Stomach (tissue), 9 donors: Measurements from ENCODE around the gene MEG3. TPM values are rescaled to one million over a fixed set of nuclear protein-coding genes. Genes with fewer than 3 reads are reported as not detected.

Source experiments
- DNase-seq, 2 donors: peaks; one replicate each; pipeline versions ENCODE4 v3.0.0 to v3.0.0-alpha.2; 2013 to 2019
- H3K27ac ChIP-seq, 5 donors: fragments of 200-600 bp in 4 of 5; sonication (generic) in 4 of 5; one replicate each; pipeline ENCODE4 v1.5.1; 2013 to 2019; ENCODE audit warnings: mild to moderate bottlenecking in 1 of 5, moderate library complexity in 1 of 5
- H3K27me3 ChIP-seq, 3 donors: fragments of 200-600 bp; sonication (generic); one replicate each; pipeline ENCODE4 v1.5.1; 2017 to 2019; ENCODE audit warnings: mixed run types in 1 of 3
- H3K36me3 ChIP-seq, 4 donors: fragments of 200-600 bp; sonication (generic); 1 replicate in 3 of 4; 2 replicates in 1 of 4; pipeline ENCODE4 v1.5.1; 2016 to 2019
- H3K4me1 ChIP-seq, 4 donors: fragments of 200-600 bp; sonication (generic); one replicate each; pipeline ENCODE4 v1.5.1; 2016 to 2019
- H3K4me3 ChIP-seq, 4 donors: fragments of 200-600 bp; sonication (generic) in 3 of 4; one replicate each; pipeline ENCODE4 v1.5.1; 2016 to 2019; ENCODE audit warnings: mild to moderate bottlenecking in 1 of 4
- H3K9me3 ChIP-seq, 4 donors: fragments of 200-600 bp; sonication (generic); one replicate each; pipeline ENCODE4 v1.5.1; 2016 to 2019
- EP300 ChIP-seq: sonication (generic); formaldehyde crosslinking; IDR thresholded peaks from one replicate; pipeline ENCODE4 v1.6.1; 2017; ENCODE audit warnings: antibody characterized with exemption
- POLR2A ChIP-seq, 4 donors: fragments of 450-650 bp; IDR thresholded peaks; one replicate each; pipeline ENCODE4 v1.6.1; 2016; ENCODE audit warnings: antibody characterized with exemption in 4 of 4, control low read depth in 2 of 4, mild to moderate bottlenecking in 1 of 4, moderate library complexity in 1 of 4
- POLR2AphosphoS5 ChIP-seq, 3 donors: sonication (generic); formaldehyde crosslinking; IDR thresholded peaks; one replicate each; pipeline ENCODE4 v1.6.1; 2016; ENCODE audit warnings: antibody characterized with exemption in 3 of 3
- WGBS, 5 donors: extraction: QIAGEN DNeasy Blood & Tissue Kit in 3 of 5; methylation state at CpG; one replicate each; pipeline versions ENCODE4 v1.1.5 to v1.1.7; 2013 to 2018; 5-methylcytosine and 5-hydroxymethylcytosine counted together
- intact Hi-C: fragments of 100-400 bp; cut with DNase I; formaldehyde crosslinking; loops from one replicate; pipeline ENCODE4 v1.15.1; 2023; ENCODE audit warnings: low total_unique reads
- polyA plus RNA-seq, 3 donors: library from polyadenylated mRNA; stranded (reverse); fragments of 200-250 nt; gene quantifications; one replicate each; pipeline ENCODE4 v1.2.3, GENCODE V29; 2013
- total RNA-seq, 5 donors: library from RNA; depleted of rRNA; stranded (reverse); fragments of >200 nt; gene quantifications; one replicate each; pipeline versions ENCODE4 v1.1.0 to v1.2.3, GENCODE V29; 2014 to 2016
- TF ChIP-seq, protein P1 (sequence below), 7 experiments: fragments of 450-650 bp in 4 of 7; fragments of 200-600 bp in 3 of 7; sonication (generic) in 3 of 7; IDR thresholded peaks; one replicate each; pipeline ENCODE4 v1.5.1; 2016 to 2019; ENCODE audit warnings: antibody characterized with exemption in 7 of 7, control low read depth in 2 of 7, mild to moderate bottlenecking in 1 of 7
- donor health status: healthy with polysubstance abuse.
- donor health status: Bipolar disorder and iron deficiency.
- donor health status: healthy.

MEG3 gene
- total and polyA plus RNA-seq, 8 donors = 13.4 to 390 (median 99.2) TPM

GRCh38 chr14:100824901-100825712 lies 811 bp upstream of the MEG3 start:
- Histone ChIP-seq H3K27ac (peak overlapping the region in 2 of 5 donors; percentile 3 to 79), H3K36me3 (no peaks in the 10 kb centered on the region), H3K4me1 (peaks cover 0 to 7% (median 0%) of the 10 kb centered on the region in 4 donors), H3K9me3 (peaks cover 0 to 34% (median 8%) of the 10 kb centered on the region in 4 donors), H3K4me3 (peak overlapping the region; percentile 32 to 37 (median 34)), H3K27me3 (peaks cover 0 to 68% (median 33%) of the 10 kb centered on the region in 3 donors)
- TF ChIP-seq POLR2A (IDR thresholded peaks at IDR 0.05) (no peak), EP300 (no peak), POLR2AphosphoS5 (IDR thresholded peaks at IDR 0.05) (no peak)
- TF ChIP-seq, protein P1, sequence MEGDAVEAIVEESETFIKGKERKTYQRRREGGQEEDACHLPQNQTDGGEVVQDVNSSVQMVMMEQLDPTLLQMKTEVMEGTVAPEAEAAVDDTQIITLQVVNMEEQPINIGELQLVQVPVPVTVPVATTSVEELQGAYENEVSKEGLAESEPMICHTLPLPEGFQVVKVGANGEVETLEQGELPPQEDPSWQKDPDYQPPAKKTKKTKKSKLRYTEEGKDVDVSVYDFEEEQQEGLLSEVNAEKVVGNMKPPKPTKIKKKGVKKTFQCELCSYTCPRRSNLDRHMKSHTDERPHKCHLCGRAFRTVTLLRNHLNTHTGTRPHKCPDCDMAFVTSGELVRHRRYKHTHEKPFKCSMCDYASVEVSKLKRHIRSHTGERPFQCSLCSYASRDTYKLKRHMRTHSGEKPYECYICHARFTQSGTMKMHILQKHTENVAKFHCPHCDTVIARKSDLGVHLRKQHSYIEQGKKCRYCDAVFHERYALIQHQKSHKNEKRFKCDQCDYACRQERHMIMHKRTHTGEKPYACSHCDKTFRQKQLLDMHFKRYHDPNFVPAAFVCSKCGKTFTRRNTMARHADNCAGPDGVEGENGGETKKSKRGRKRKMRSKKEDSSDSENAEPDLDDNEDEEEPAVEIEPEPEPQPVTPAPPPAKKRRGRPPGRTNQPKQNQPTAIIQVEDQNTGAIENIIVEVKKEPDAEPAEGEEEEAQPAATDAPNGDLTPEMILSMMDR (IDR thresholded peaks at IDR 0.05) = no peak
- peak in 1 of 2 donors; percentile 39 for DNase-seq
- WGBS, 5 donors = 57 to 73% (median 61%) methylated on average over 31 to 36 of the region's 36 CpGs
- intact Hi-C loops = no loop called here

- H3K9me3 ChIP-seq = peaks cover 0 to 34% (median 8%) of the 10 kb centered on the region in 4 donors
- peaks cover 0 to 57% (median 33%) of the 10 kb centered on the region in 3 donors for H3K27me3 ChIP-seq
- DNase-seq = peak in 1 of 2 donors; percentile 46
- intact Hi-C loops = no loop called here
- peak overlapping the region in 4 of 5 donors; percentile 3 to 79 (median 41) for H3K27ac ChIP-seq
- H3K4me1 ChIP-seq = peaks cover 0 to 7% (median 0%) of the 10 kb centered on the region in 4 donors
- peak overlapping the region; percentile 32 to 37 (median 34) for H3K4me3 ChIP-seq
- H3K36me3 ChIP-seq = no peaks in the 10 kb centered on the region
- TF ChIP-seq, protein P1 (IDR thresholded peaks at IDR 0.05) = no peak
- WGBS, 5 donors = 49 to 59% (median 53%) methylated on average over 27 of the region's 27 CpGs
Observed at GRCh38 chr14:100826391-100827100, 628 bp downstream of the MEG3 start.

GRCh38 chr14:100827101-100828021 lies 1.4 kb downstream of the MEG3 start:
- DNase-seq = peak in 1 of 2 donors; percentile 78
- peaks cover 0 to 58% (median 33%) of the 10 kb centered on the region in 3 donors for H3K27me3 ChIP-seq
- peak overlapping the region; percentile 32 to 37 (median 34) for H3K4me3 ChIP-seq
- H3K9me3 ChIP-seq = peaks cover 0 to 34% (median 8%) of the 10 kb centered on the region in 4 donors
- WGBS, 5 donors = 39 to 54% (median 51%) methylated on average over 52 to 61 of the region's 61 CpGs
- H3K4me1 ChIP-seq = peaks cover 0 to 7% (median 0%) of the 10 kb centered on the region in 4 donors
- TF ChIP-seq POLR2AphosphoS5 (IDR thresholded peaks at IDR 0.05) = no peak
- TF ChIP-seq EP300 = no peak
- TF ChIP-seq, protein P1 (IDR thresholded peaks at IDR 0.05) = peak in 1 of 7 experiments; percentile 17
- no peak for TF ChIP-seq POLR2A (IDR thresholded peaks at IDR 0.05)
- no peaks in the 10 kb centered on the region for H3K36me3 ChIP-seq
- H3K27ac ChIP-seq = peak overlapping the region in 3 of 5 donors; percentile 3 to 79 (median 44)
- intact Hi-C loops = no loop called here
